ENCODE measurements around the gene NXPH2.

NXPH2 gene

DNA sequence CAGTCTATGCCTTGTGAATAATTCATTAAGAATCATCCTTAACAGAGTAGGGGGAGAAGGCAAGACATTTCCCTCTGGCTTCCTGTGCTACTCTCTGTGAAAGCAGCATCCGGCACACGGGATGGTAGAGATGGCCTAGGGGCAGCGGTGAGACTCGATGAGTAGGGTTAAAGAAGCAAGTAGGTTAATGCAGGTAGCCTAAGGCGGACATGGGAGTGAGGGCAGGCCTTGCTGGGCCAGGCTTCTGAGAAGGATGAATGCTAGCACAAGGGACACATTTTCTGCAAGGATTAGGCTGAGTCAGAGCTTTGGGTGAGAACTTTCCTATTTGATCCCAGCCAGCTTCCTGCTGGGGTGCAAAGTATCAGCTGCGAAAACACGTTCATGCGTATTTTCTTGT lies 80.8 kb downstream of the NXPH2 start:
- FAIRE-seq (no peak), DNase-seq (ENCODE audit: insufficient read length, low spot score) (no peak)
- TF ChIP-seq TAF1 (IDR thresholded peaks at IDR 0.05; ENCODE audit: low read depth, low read length) = no peak

DNA sequence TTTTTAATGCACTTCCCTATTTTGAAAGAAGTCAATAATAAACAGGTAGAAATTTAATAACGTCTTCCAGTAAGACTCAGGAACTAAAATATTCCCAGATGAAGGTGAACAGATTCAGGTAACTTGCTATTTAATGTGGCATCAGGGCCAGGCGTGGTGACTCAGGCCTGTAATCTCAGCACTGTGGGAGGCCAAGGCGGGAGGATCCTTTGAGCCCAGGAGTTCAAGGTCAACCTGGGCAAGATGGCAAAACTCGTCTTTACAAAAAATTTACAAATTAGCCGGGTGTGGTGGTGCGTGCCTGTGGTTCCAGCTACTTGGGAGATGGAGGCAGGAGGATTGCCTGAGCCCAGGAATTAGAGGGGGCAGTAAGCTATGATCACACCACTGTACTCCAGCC lies 81.8 kb downstream of the NXPH2 start:
- FAIRE-seq = no peak
- no peak for TF ChIP-seq POLR2AphosphoS5 (IDR thresholded peaks at IDR 0.05; ENCODE audit: low read depth, low read length)
- TF ChIP-seq SPI1 (IDR thresholded peaks at IDR 0.05; ENCODE audit: low read depth, low read length) = no peak
- no peak for TF ChIP-seq POU2F2 (IDR thresholded peaks at IDR 0.05; ENCODE audit: low read depth, low read length)
- no peak for TF ChIP-seq TAF1 (IDR thresholded peaks at IDR 0.05; ENCODE audit: low read depth, low read length)
- TF ChIP-seq PAX5 (IDR thresholded peaks at IDR 0.05; ENCODE audit: insufficient read depth, low read length, severe bottlenecking) = no peak
- DNase-seq (ENCODE audit: insufficient read length, low spot score) = no peak

DNA sequence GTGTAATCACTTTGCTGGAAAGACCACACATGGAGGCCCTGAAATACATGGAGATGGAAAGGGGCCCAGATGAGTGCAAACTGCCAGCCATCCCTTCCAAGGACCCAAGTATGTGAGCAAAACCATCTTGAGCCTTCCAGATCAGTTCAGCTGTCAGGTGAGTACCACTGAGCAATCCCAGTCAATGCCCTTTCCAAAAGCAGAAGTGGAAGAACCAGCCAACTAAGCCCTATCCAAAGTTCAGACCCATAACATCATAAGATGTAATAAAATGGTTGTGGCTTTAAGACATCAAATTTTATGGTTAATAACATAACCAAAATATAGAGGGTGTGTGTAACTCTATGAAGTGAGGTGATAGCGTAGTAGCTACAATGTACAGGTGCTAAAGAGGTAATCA lies 88.5 kb downstream of the NXPH2 start:
- no peak for TF ChIP-seq PAX5 (IDR thresholded peaks at IDR 0.05; ENCODE audit: insufficient read depth, low read length, severe bottlenecking)
- TF ChIP-seq POLR2AphosphoS5 (IDR thresholded peaks at IDR 0.05; ENCODE audit: low read depth, low read length) = no peak
- no peak for TF ChIP-seq POLR2A (IDR thresholded peaks at IDR 0.05; ENCODE audit: low read depth, low read length)
- no peak for TF ChIP-seq POU2F2 (IDR thresholded peaks at IDR 0.05; ENCODE audit: low read depth, low read length)
- peak; percentile 33; the same call in 1 of the 2 replicates for TF ChIP-seq SPI1 (IDR thresholded peaks at IDR 0.05; ENCODE audit: low read depth, low read length)
- no peak for TF ChIP-seq TAF1 (IDR thresholded peaks at IDR 0.05; ENCODE audit: low read depth, low read length)
- no peak for FAIRE-seq
- DNase-seq (ENCODE audit: insufficient read length, low spot score) = no peak

DNA sequence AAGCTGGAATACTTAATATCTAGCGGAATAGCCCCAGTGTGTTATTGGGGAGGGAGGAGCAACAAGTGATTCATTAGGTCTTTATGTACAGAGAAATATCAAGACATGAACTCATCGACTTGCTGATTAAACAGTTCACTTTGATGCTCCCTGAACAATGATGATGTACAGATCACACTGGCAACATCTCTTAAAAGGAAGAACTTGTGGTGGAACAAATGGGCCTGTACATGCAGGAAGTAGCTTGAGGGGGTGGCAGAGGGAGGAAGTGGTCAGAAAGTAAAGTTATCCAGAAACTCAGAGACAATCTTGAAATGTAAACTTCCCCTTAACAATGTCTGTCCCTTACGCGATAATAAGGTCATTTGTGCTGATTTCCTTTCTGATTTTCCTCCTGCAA lies 90.5 kb downstream of the NXPH2 start:
- TF ChIP-seq POLR2AphosphoS5 (IDR thresholded peaks at IDR 0.05; ENCODE audit: low read depth, low read length) (no peak), SPI1 (IDR thresholded peaks at IDR 0.05; ENCODE audit: low read depth, low read length) (0 out of 2 replicates have a peak, but pooled peaks have one; percentile 6)
- FAIRE-seq = no peak
- DNase-seq (ENCODE audit: insufficient read length, low spot score) = no peak

DNA sequence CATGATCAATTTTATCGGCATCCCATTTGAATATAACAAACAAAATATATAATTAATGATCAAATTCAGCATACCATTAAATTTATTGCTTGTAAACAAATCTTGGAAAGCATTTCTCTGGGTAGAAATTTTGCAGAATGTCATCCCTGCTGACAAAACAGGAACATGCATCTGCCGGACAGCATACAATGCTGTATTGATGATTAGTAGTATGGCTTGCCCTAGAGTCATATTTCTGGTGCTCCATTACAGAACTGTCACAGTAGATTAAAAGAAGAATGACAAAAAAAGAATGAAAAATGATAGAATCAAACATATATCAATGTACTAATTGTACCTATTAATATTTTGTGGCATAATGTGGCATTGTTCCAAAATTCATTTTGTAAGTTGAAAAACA lies 98.0 kb downstream of the NXPH2 start:
- DNase-seq (ENCODE audit: insufficient read length, low spot score) = no peak
- no peak for TF ChIP-seq POLR2AphosphoS5 (IDR thresholded peaks at IDR 0.05; ENCODE audit: low read depth, low read length)
- TF ChIP-seq POLR2A (IDR thresholded peaks at IDR 0.05; ENCODE audit: low read depth, low read length) = no peak
- no peak for TF ChIP-seq TAF1 (IDR thresholded peaks at IDR 0.05; ENCODE audit: low read depth, low read length)
- no peak for TF ChIP-seq PAX5 (IDR thresholded peaks at IDR 0.05; ENCODE audit: insufficient read depth, low read length, severe bottlenecking)
- no peak for TF ChIP-seq POU2F2 (IDR thresholded peaks at IDR 0.05; ENCODE audit: low read depth, low read length)
- TF ChIP-seq SPI1 (IDR thresholded peaks at IDR 0.05; ENCODE audit: low read depth, low read length) = no peak
- FAIRE-seq = no peak

DNA sequence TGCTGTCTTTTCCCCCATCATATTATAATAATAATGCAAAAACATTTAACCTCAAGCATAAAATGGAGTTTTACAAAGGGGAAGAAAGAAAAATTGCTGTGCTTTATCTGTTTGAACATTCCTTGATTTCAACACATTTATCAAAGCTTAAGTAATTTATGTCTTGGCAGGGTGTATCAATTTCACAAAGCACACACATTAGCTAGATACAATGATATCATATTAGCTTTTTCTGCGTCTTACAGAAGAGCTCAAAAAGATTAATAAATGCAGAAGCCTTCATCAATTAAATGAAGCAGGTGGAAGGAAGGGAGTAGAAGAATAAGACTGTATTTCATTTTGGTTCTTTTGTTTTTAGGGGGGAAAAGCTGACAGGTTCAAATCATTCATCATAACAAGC lies 103.0 kb downstream of the NXPH2 start:
- TF ChIP-seq SPI1 (IDR thresholded peaks at IDR 0.05; ENCODE audit: low read depth, low read length) = no peak
- FAIRE-seq (no peak), DNase-seq (ENCODE audit: insufficient read length, low spot score) (no peak)

DNA sequence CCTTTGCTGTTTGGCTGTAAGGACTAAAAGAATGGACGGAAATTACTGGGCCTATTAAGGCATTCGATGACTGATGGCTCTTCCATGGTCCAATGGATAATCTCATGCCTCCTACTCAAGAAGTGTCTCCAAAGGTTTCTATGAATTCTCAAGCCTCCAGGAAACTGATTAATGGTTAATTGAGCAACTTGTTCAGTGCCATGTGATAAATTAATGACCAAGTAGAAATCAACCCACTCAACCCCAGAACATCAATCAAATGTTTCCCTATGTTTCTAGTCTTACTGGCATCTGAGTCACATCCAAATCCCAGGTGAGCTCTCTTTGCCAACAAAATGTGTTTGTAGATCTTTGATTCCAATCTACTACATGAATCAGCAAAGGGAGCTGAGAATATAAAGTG lies 103.6 kb downstream of the NXPH2 start:
- no peak for FAIRE-seq
- TF ChIP-seq PAX5 (IDR thresholded peaks at IDR 0.05; ENCODE audit: insufficient read depth, low read length, severe bottlenecking) = no peak
- TF ChIP-seq TAF1 (IDR thresholded peaks at IDR 0.05; ENCODE audit: low read depth, low read length) = no peak
- no peak for TF ChIP-seq POLR2A (IDR thresholded peaks at IDR 0.05; ENCODE audit: low read depth, low read length)
- no peak for TF ChIP-seq POU2F2 (IDR thresholded peaks at IDR 0.05; ENCODE audit: low read depth, low read length)
- no peak for TF ChIP-seq POLR2AphosphoS5 (IDR thresholded peaks at IDR 0.05; ENCODE audit: low read depth, low read length)
- DNase-seq (ENCODE audit: insufficient read length, low spot score) = no peak

DNA sequence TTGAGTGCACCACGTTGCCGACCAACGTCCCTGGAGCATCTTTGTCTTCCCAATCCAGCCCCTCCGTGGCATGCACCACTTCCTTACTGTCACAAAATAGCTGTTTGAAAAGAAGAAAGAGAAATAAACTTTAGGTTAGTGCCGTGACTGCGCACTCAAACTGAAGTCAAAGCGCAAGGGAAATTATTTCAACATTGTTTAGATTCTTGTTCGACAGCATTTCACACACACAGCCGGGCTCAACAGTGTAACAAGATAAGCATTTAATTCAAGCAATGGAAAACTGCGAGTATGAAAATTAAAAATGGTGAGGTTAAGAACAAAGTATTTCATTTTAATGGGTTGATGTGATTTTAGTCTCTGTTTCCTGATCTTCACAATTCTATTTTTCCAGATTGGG lies 108.6 kb downstream of the NXPH2 start:
- FAIRE-seq (no peak), DNase-seq (ENCODE audit: insufficient read length, low spot score) (no peak)
- TF ChIP-seq PAX5 (IDR thresholded peaks at IDR 0.05; ENCODE audit: insufficient read depth, low read length, severe bottlenecking) = no peak
- no peak for TF ChIP-seq POLR2A (IDR thresholded peaks at IDR 0.05; ENCODE audit: low read depth, low read length)
- TF ChIP-seq POU2F2 (IDR thresholded peaks at IDR 0.05; ENCODE audit: low read depth, low read length) = no peak
- no peak for TF ChIP-seq SPI1 (IDR thresholded peaks at IDR 0.05; ENCODE audit: low read depth, low read length)
- no peak for TF ChIP-seq POLR2AphosphoS5 (IDR thresholded peaks at IDR 0.05; ENCODE audit: low read depth, low read length)
- no peak for TF ChIP-seq TAF1 (IDR thresholded peaks at IDR 0.05; ENCODE audit: low read depth, low read length)

DNA sequence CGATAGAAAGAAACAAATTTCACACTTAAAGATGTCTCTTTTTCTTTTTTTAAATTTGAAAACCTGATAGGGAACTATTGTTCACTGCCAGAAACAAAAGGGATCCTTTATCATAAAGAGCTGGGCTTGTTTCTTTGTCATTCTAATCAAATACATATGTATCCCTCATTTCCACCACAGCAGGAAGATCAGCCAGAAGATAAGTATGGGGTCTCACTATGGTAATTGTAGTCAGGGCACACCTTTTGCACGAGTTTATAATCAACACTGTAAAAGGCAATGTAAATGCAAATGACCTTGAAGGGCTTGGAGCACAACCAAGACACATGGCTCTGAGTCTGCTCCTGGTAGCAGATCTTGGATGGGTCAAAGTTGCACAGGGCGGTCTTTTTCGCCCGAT lies 109.5 kb downstream of the NXPH2 start:
- DNase-seq (ENCODE audit: insufficient read length, low spot score) = no peak
- TF ChIP-seq TAF1 (IDR thresholded peaks at IDR 0.05; ENCODE audit: low read depth, low read length) (no peak), SPI1 (IDR thresholded peaks at IDR 0.05; ENCODE audit: low read depth, low read length) (no peak), PAX5 (IDR thresholded peaks at IDR 0.05; ENCODE audit: insufficient read depth, low read length, severe bottlenecking) (no peak), POLR2AphosphoS5 (IDR thresholded peaks at IDR 0.05; ENCODE audit: low read depth, low read length) (no peak), POU2F2 (IDR thresholded peaks at IDR 0.05; ENCODE audit: low read depth, low read length) (no peak), POLR2A (IDR thresholded peaks at IDR 0.05; ENCODE audit: low read depth, low read length) (no peak)
- FAIRE-seq = no peak

DNA sequence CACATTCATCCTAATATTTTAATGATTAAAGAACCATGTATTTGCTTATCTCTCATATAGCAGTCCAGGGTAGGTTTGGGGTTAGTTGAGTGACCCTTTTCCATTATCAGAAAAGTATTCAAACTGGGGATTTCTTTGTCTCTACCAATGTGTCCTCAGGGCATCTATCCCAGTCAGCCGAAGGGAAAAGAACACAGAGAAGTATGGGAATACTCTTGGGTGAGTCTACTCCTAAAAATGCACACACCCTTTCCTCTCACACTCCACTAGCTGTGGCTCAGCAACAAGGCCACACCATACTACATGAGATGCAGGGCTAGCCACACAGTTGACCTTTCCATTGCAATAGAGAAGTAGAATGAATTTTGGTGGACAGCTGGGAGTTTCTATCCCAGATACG lies 114.3 kb downstream of the NXPH2 start:
- no peak for TF ChIP-seq SPI1 (IDR thresholded peaks at IDR 0.05; ENCODE audit: low read depth, low read length)
- TF ChIP-seq TAF1 (IDR thresholded peaks at IDR 0.05; ENCODE audit: low read depth, low read length) = no peak
- TF ChIP-seq POLR2A (IDR thresholded peaks at IDR 0.05; ENCODE audit: low read depth, low read length) = no peak
- TF ChIP-seq POU2F2 (IDR thresholded peaks at IDR 0.05; ENCODE audit: low read depth, low read length) = no peak
- no peak for TF ChIP-seq PAX5 (IDR thresholded peaks at IDR 0.05; ENCODE audit: insufficient read depth, low read length, severe bottlenecking)
- no peak for TF ChIP-seq POLR2AphosphoS5 (IDR thresholded peaks at IDR 0.05; ENCODE audit: low read depth, low read length)
- FAIRE-seq (no peak), DNase-seq (ENCODE audit: insufficient read length, low spot score) (no peak)
